Uterus (tissue), 2 donors: Measurements from ENCODE around the gene ZBTB8A.

Source experiments
- POLR2A ChIP-seq, 2 donors: fragments of 450-650 bp; IDR thresholded peaks; one replicate each; pipeline ENCODE4 v1.6.1; 2016; ENCODE audit warnings: antibody characterized with exemption in 2 of 2, mild to moderate bottlenecking in 1 of 2, moderate library complexity in 1 of 2
- TF ChIP-seq, protein P1 (sequence below), 4 experiments: fragments of 200-600 bp in 2 of 4; fragments of 450-650 bp in 2 of 4; sonication (generic) in 2 of 4; IDR thresholded peaks; one replicate each; pipeline ENCODE4 v1.5.1; 2016 to 2019; ENCODE audit warnings: antibody characterized with exemption in 4 of 4, mild to moderate bottlenecking in 2 of 4, moderate library complexity in 1 of 4

GRCh38 chr1:32498751-32499150 lies 40.5 kb upstream of the ZBTB8A start:
- TF ChIP-seq POLR2A (IDR thresholded peaks at IDR 0.05) = no peak
- TF ChIP-seq, protein P1, sequence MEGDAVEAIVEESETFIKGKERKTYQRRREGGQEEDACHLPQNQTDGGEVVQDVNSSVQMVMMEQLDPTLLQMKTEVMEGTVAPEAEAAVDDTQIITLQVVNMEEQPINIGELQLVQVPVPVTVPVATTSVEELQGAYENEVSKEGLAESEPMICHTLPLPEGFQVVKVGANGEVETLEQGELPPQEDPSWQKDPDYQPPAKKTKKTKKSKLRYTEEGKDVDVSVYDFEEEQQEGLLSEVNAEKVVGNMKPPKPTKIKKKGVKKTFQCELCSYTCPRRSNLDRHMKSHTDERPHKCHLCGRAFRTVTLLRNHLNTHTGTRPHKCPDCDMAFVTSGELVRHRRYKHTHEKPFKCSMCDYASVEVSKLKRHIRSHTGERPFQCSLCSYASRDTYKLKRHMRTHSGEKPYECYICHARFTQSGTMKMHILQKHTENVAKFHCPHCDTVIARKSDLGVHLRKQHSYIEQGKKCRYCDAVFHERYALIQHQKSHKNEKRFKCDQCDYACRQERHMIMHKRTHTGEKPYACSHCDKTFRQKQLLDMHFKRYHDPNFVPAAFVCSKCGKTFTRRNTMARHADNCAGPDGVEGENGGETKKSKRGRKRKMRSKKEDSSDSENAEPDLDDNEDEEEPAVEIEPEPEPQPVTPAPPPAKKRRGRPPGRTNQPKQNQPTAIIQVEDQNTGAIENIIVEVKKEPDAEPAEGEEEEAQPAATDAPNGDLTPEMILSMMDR (IDR thresholded peaks at IDR 0.05) = no peak
